GM19240 (cell line): Measurements from ENCODE around the gene NTMT2.
"Not testable (repeated sequence)": the region's sequence is repeated elsewhere in the genome, so short reads cannot be mapped to it uniquely, and the experiment has no call there.

Source experiments
- DNase-seq: peaks from one replicate; pipeline ENCODE4 v3.0.0; 2011; ENCODE audit warnings: low spot score; ENCODE audit not compliant: insufficient read length

The NTMT2 gene

GRCh38 chr1:170156594-170156993, 10.8 kb downstream of the NTMT2 start:
- DNase-seq = no peak

GRCh38 chr1:170157820-170158219, 12.1 kb downstream of the NTMT2 start:
- DNase-seq = no peak

- DNase-seq = no peak
Measured at GRCh38 chr1:170162459-170163246, 16.9 kb downstream of the NTMT2 start.

- DNase-seq = no peak
Measured at GRCh38 chr1:170164103-170164763, 18.5 kb downstream of the NTMT2 start.

- DNase-seq = no peak
Measured at GRCh38 chr1:170166518-170167180, 20.9 kb downstream of the NTMT2 start.

- DNase-seq = no peak
Measured at GRCh38 chr1:170168265-170168664, 22.5 kb downstream of the NTMT2 start.

- DNase-seq = not testable (repeated sequence)
Measured at GRCh38 chr1:170170513-170170912, 24.8 kb downstream of the NTMT2 start.

- no peak for DNase-seq
Measured at GRCh38 chr1:170174395-170174794, 28.6 kb downstream of the NTMT2 start.

GRCh38 chr1:170175041-170175440, 29.3 kb downstream of the NTMT2 start:
- DNase-seq = no peak

GRCh38 chr1:170175484-170175883, 29.7 kb downstream of the NTMT2 start:
- no peak for DNase-seq

- no peak for DNase-seq
Measured at GRCh38 chr1:170176772-170177171, 31.0 kb downstream of the NTMT2 start.

GRCh38 chr1:170182442-170182841, 36.7 kb downstream of the NTMT2 start:
- DNase-seq = no peak

- DNase-seq = no peak
Measured at GRCh38 chr1:170192546-170192945, 46.8 kb downstream of the NTMT2 start.

GRCh38 chr1:170194451-170194850, 48.7 kb downstream of the NTMT2 start:
- DNase-seq = no peak

- no peak for DNase-seq
Measured at GRCh38 chr1:170196490-170197236, 50.9 kb downstream of the NTMT2 start.

- DNase-seq = no peak
Measured at GRCh38 chr1:170198090-170198489, 52.3 kb downstream of the NTMT2 start.

- DNase-seq = no peak
Measured at GRCh38 chr1:170198584-170198983, 52.8 kb downstream of the NTMT2 start.

- DNase-seq = no peak
Measured at GRCh38 chr1:170200161-170200560, 54.4 kb downstream of the NTMT2 start.

- DNase-seq = no peak
Measured at GRCh38 chr1:170200621-170201397, 55.0 kb downstream of the NTMT2 start.

GRCh38 chr1:170203693-170204092, 57.9 kb downstream of the NTMT2 start:
- DNase-seq = no peak

- DNase-seq = no peak
Measured at GRCh38 chr1:170204121-170204520, 58.4 kb downstream of the NTMT2 start.
